ENCODE data around the gene SPZ1.
"Not testable (repeated sequence)": the region's sequence is repeated elsewhere in the genome, so short reads cannot be mapped to it uniquely, and the experiment has no call there.

The SPZ1 gene

DNA sequence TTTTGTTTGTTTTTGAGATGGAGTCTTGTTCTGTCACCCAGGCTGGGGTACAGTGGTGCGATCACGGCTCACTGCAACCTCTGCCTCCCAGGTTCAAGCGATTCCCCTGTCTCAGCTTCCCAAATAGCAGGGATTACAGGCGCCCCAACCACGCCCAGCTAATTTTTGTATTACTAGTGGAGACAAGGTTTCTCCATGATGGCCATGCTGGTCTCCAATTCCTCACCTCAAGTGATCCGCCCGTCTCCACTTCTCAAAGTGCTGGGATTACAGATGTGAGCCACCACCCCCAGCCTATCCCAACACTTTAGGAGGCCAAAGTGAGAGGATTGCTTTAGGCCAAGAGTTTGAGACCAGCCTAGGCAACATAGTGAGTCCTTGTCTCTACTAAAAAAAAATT, 19.3 kb downstream of the SPZ1 start:
- TF ChIP-seq CTCF (IDR thresholded peaks at IDR 0.05; ENCODE audit: low read depth, low read length): no peak
- DNase-seq (ENCODE audit: extremely low read depth, low read depth): no peak

DNA sequence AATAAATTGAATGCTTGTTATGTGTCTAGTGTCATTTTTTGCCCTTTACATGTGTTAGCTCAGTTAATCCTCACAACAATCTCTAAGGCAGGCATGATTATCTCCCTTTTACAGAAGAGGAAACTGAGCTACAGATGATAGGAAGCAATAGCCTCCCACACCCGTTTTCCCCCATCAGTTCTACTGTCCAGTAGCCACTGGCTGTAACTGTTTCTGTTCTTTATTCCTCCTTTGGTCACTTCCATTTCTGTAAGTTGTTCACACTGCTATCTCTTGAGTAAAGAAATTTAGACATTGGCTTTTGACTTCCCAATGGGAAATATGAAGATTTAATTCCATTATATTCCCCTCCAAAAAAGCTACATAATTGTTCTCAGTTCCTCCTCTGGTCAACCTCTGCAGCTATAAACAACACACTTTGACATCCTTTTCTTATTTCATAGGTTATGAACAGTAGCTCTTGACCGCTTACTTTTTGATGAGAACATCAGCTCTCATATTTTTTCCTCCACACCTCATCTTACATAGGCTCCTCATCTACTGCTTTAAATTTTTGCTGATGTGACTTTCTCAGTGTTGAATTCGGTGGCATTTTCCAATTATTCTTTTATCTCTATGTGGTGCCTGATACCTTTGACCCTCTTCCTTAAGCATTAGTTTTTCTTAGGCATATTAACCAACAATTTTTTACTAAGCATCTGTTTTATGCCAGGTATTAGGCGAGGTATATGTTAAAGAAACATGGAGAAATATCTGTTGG, 21.4 kb downstream of the SPZ1 start:
- no peak for DNase-seq (ENCODE audit: extremely low read depth, low read depth)
- no peak for TF ChIP-seq CTCF (IDR thresholded peaks at IDR 0.05; ENCODE audit: low read depth, low read length)

- DNase-seq (ENCODE audit: extremely low read depth, low read depth): no peak
- TF ChIP-seq CTCF (IDR thresholded peaks at IDR 0.05; ENCODE audit: low read depth, low read length): no peak
These were observed 23.3 kb downstream of the SPZ1 start for GRCh38 chr5:80343067-80343466.

DNA sequence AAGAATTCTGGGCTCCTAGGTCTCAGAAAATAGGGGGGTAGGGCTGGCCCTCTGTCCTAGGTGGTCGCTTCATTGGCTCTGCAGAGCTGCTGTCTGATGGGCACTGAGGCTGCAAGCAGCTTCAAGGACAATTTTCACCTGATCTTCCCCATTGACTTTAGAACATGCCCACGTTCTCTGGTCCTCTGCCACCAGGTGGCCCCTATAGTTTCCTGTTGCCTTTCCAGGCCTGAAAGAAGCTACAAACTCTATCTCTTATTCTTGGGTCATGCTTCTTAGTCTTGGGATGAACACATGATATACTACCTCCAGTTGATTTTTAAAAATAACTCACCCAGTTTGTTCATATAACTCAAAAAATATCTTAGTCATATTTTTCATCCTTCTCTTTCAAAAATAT, 26.3 kb downstream of the SPZ1 start:
- DNase-seq (ENCODE audit: extremely low read depth, low read depth): no peak
- peak; percentile 16 for TF ChIP-seq CTCF (IDR thresholded peaks at IDR 0.05; ENCODE audit: low read depth, low read length)

GRCh38 chr5:80348171-80348570, 28.4 kb downstream of the SPZ1 start:
- DNase-seq (ENCODE audit: extremely low read depth, low read depth): no peak
- TF ChIP-seq CTCF (IDR thresholded peaks at IDR 0.05; ENCODE audit: low read depth, low read length): no peak

DNA sequence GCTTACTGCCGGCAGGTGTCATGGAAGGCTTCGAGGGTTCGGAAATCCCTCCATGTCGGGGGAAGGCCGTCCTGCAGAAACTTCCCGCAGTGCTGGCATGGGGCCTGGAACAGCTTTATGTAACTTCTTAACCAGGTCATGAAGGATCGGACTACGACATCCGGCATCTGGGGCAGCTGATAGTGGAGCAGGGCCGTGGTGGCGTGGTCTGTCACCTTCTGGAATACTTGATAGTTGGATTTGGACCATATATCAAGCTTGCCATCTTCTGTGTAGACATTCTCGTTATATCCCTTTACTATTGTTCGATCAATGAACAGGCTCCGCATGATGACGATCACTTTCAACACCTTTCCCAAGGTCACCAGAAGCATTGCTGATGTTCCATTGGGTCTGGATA, 31.2 kb downstream of the SPZ1 start:
- DNase-seq (ENCODE audit: extremely low read depth, low read depth): not testable (repeated sequence)

DNA sequence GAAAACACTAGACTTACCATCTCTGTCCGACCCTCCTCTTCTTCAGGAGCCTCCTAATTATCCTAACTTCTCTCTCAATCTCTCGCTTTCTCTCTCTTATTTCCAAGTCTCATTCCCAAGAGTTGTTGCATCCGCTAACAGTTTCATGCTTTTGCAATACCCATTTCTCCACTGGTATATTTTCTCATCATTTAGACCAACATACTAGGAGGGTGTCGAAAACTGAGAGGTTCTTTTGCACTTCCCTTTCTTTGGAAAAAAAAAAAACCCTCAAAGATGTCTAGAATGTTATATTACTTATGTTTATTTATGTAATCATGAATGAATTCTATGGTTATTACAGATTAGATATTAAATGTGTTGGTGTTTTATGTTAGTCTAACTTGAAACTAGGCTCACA, 35.9 kb downstream of the SPZ1 start:
- no peak for DNase-seq (ENCODE audit: extremely low read depth, low read depth)

More for the DNA sequence above, 35.9 kb downstream of the SPZ1 start:
- TF ChIP-seq CTCF (IDR thresholded peaks at IDR 0.05; ENCODE audit: low read depth, low read length): no peak

All from AG09319 (cell line).